CD4-positive, alpha-beta T cell (primary cell): Measurements from ENCODE around the gene TAT. TPM values are rescaled to one million over a fixed set of nuclear protein-coding genes. Genes with fewer than 3 reads are reported as not detected.

Experiments
- ATAC-seq: fragments of 200-7000 bp; cut with Tn5 transposase; one replicate; pipeline ENCODE4 v1.10.0; 2022; ENCODE audit warnings: mild to moderate bottlenecking; ENCODE audit not compliant: poor library complexity
- CTCF ChIA-PET: fragments of 350-600 bp; sonication (Branson Sonifier 250); formaldehyde crosslinking; loops from one replicate; lab custom pipeline; 2021; ENCODE audit warnings: antibody characterized with exemption, inconsistent platforms; lab: Charles Lee
- POLR2A ChIA-PET: fragments of 350-600 bp; sonication (Branson Sonifier 250); formaldehyde crosslinking; loops from one replicate; lab custom pipeline; 2021; ENCODE audit warnings: antibody characterized with exemption, inconsistent platforms; lab: Charles Lee
- DNase-seq, 14 experiments: peaks; one replicate each; pipeline ENCODE4 v3.0.0-alpha.2; 2013 to 2020; ENCODE audit warnings: mixed read lengths in 2 of 14
- H3K27ac ChIP-seq, 2 donors: one replicate each; pipeline versions ENCODE4 v1.5.1 to v1.7.0; 2013; ENCODE audit warnings: low read length in 2 of 2, low read depth in 1 of 2, mild to moderate bottlenecking in 1 of 2
- H3K27me3 ChIP-seq, 2 experiments: 1 replicate in 1 of 2; 2 replicates in 1 of 2; pipeline versions ENCODE4 v1.6.1 to v1.7.0; 2013; ENCODE audit warnings: low read length in 2 of 2, control low read depth in 1 of 2, mild to moderate bottlenecking in 1 of 2, moderate library complexity in 1 of 2; ENCODE audit not compliant: insufficient read depth in 2 of 2, control insufficient read depth in 1 of 2
- H3K36me3 ChIP-seq: one replicate; pipeline ENCODE4 v1.6.1; 2013; ENCODE audit warnings: low read length, control low read depth; ENCODE audit not compliant: insufficient read depth
- H3K4me1 ChIP-seq: one replicate; pipeline ENCODE4 v1.6.1; 2013; ENCODE audit warnings: low read length, control low read depth; ENCODE audit not compliant: insufficient read depth
- H3K4me3 ChIP-seq: one replicate; pipeline ENCODE4 v1.5.1; 2013; ENCODE audit warnings: mild to moderate bottlenecking, low read length, moderate library complexity
- H3K9me3 ChIP-seq, 2 experiments: 1 replicate in 1 of 2; 2 replicates in 1 of 2; pipeline versions ENCODE4 v1.6.1 to v1.7.0; 2013; ENCODE audit warnings: low read length in 2 of 2, mild to moderate bottlenecking in 2 of 2, control low read depth in 1 of 2, moderate library complexity in 1 of 2; ENCODE audit not compliant: control insufficient read depth in 1 of 2, insufficient read depth in 1 of 2
- H3K27ac Mint-ChIP-seq: one replicate; pipeline ENCODE4 v1.8.0; 2020; ENCODE audit warnings: mixed read lengths
- H3K27me3 Mint-ChIP-seq: one replicate; pipeline ENCODE4 v1.8.0; 2021; ENCODE audit warnings: mixed read lengths
- H3K36me3 Mint-ChIP-seq: one replicate; pipeline ENCODE4 v1.8.0; 2021; ENCODE audit warnings: low read depth, mixed read lengths
- H3K4me1 Mint-ChIP-seq: one replicate; pipeline ENCODE4 v1.8.0; 2021; ENCODE audit warnings: low read depth, mixed read lengths
- H3K4me3 Mint-ChIP-seq: one replicate; pipeline ENCODE4 v1.8.0; 2020; ENCODE audit warnings: mild to moderate bottlenecking, mixed read lengths
- H3K9me3 Mint-ChIP-seq: one replicate; pipeline ENCODE4 v1.8.0; 2020; ENCODE audit warnings: mixed read lengths
- intact Hi-C, 2 experiments: fragments of 100-400 bp; cut with DNase I in 1 of 2; cut with micrococcal nuclease in 1 of 2; formaldehyde crosslinking; loops; one replicate each; pipeline versions ENCODE4 v1.15.1 to v1.9.0; 2023 to 2025; cut with DNase I, micrococcal nuclease
- total RNA-seq, 174 experiments: library from RNA in 2 of 174; stranded (reverse) in 2 of 174; gene quantifications; one replicate each; pipeline ENCODE4 v1.2.3 and lab custom pipeline; 2021 to 2026
- TF ChIP-seq, protein P1 (sequence below): fragments of 200-600 bp; IDR thresholded peaks from one replicate; pipeline ENCODE4 v1.8.0; 2022; ENCODE audit warnings: antibody characterized with exemption, mild to moderate bottlenecking

The TAT gene
- total RNA-seq, 2 experiments from 2014 or later = not detected

DNA sequence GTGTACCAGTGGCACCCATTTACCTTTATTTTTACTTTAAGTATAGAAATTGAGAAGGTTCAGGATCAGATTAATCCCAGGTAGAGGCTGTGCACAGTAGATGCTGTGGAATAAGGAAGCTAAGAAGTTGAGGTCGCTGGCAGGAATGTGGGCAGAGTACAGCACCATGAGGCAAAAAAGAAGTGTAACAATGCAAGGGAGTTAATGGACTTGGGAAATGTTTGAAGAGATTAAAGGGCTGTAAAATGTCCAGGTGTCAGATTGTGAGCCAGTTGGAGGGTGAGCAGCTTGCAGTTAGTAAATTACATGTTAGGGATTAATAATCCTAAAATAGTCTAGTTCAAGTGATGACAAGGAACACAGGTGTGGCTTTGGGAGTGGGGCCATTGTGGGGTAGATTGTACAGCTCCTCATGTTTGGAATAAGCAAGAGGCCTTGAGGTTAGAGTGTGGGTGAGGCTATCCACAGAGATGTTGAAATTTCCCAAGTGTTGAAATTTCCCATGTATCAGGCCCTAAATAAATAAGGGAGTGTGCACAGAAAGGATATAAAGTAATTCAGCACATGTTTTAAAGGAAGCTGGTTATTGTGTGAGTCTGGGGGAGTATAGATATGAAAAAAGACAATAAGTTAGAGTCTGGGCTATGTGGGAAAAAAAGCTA is 21.5 kb downstream of the TAT start:
- TF ChIP-seq, protein P1, sequence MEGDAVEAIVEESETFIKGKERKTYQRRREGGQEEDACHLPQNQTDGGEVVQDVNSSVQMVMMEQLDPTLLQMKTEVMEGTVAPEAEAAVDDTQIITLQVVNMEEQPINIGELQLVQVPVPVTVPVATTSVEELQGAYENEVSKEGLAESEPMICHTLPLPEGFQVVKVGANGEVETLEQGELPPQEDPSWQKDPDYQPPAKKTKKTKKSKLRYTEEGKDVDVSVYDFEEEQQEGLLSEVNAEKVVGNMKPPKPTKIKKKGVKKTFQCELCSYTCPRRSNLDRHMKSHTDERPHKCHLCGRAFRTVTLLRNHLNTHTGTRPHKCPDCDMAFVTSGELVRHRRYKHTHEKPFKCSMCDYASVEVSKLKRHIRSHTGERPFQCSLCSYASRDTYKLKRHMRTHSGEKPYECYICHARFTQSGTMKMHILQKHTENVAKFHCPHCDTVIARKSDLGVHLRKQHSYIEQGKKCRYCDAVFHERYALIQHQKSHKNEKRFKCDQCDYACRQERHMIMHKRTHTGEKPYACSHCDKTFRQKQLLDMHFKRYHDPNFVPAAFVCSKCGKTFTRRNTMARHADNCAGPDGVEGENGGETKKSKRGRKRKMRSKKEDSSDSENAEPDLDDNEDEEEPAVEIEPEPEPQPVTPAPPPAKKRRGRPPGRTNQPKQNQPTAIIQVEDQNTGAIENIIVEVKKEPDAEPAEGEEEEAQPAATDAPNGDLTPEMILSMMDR = no peak
- DNase-seq (no peak), ATAC-seq (no peak)
- CTCF ChIA-PET = interaction anchor here (1.0 kb wide), 1 partner anchor 142 kb away, joined by 3 read pairs; no protein-coding TSS in a partner anchor
- no peaks in the 10 kb centered on the region for H3K9me3 Mint-ChIP-seq
- H3K4me3 ChIP-seq = no peak overlapping the region
- no peaks in the 10 kb centered on the region for H3K4me1 ChIP-seq
- intact Hi-C loops = no loop called here
- no peaks in the 10 kb centered on the region for H3K36me3 ChIP-seq
- no peaks in the 10 kb centered on the region for H3K9me3 ChIP-seq
- H3K36me3 Mint-ChIP-seq = no peaks in the 10 kb centered on the region
- H3K27ac Mint-ChIP-seq = no peak overlapping the region
- H3K4me3 Mint-ChIP-seq = no peak overlapping the region
- H3K27me3 ChIP-seq = no peaks in the 10 kb centered on the region
- POLR2A ChIA-PET = interaction anchor here (1.7 kb wide), 1 partner anchor 10 kb away, joined by 9 read pairs; no protein-coding TSS in a partner anchor
- no peak overlapping the region for H3K27ac ChIP-seq
- H3K4me1 Mint-ChIP-seq = no peaks in the 10 kb centered on the region
- no peaks in the 10 kb centered on the region for H3K27me3 Mint-ChIP-seq

DNA sequence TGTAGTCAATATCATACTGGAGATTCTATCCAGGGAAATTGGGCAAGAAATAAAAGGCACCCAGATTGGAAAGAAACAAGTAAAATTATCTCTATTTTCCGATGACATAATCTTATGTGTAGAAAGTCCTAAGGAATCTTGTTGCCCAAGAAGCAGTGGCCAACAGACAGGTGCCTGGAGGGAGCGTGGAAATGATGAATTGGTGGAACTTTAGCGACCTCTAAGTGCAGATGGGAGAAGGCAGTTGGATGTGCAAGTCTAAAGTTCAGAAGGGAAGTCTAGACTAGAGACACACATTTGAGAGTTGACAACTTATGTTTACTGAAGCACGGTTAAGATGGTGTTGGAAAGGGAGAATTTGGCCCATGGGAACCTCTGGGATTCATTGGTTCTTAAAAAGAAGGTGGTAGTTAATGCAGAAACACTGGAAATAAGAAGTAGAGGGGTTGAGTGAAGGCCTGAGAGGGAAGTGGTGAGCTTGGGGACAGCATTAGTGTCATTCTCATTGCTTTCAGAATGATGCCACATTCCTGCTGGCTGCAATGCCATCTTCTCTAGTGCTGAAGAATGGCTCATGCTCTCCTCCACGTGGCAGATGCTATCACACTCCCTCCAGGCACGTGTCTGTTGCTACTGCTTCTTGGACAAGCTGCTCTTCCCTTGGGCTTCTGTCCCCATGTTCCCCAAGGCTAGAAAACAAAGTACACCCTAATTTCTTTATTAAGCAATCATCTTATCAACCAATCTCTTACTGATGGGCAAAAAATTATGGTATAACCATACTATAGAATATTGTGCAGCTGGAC is 24.0 kb downstream of the TAT start:
- no peaks in the 10 kb centered on the region for H3K36me3 ChIP-seq
- Mint-ChIP-seq H3K36me3 (no peaks in the 10 kb centered on the region), H3K27me3 (peaks cover 11% of the 10 kb centered on the region), H3K4me1 (no peaks in the 10 kb centered on the region), H3K27ac (no peak overlapping the region), H3K9me3 (no peaks in the 10 kb centered on the region), H3K4me3 (no peak overlapping the region)
- TF ChIP-seq, protein P1 = no peak
- ATAC-seq (no peak), DNase-seq (no peak)
- ChIA-PET CTCF (no interaction called here), POLR2A (no interaction called here)
- no peak overlapping the region for H3K4me3 ChIP-seq
- H3K9me3 ChIP-seq = no peaks in the 10 kb centered on the region
- H3K27me3 ChIP-seq = peaks cover 0 to 3% of the 10 kb centered on the region in 2 experiments
- H3K27ac ChIP-seq = no peak overlapping the region
- intact Hi-C loops = no loop called here
- no peaks in the 10 kb centered on the region for H3K4me1 ChIP-seq

DNA sequence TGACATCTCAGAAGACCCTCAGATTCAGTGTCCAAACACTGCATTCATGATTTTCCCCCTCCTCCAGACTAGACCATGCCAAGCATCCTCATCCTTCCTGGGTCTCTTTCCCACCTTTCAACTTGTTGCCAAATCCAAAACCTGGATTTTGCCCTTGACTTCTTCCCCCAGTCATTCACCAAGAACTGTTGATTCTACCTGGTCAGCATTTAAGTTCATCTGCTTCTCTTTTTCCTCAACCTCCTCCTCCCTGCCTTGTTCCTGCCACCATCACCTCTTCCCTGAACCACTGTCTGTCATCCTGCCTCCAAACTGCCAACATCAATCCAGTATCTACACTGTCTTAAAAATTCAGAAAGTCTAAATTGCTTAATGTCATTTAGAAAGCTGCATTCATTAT is 29.7 kb downstream of the TAT start:
- ATAC-seq (no peak), DNase-seq (no peak)
- Mint-ChIP-seq H3K4me1 (no peaks in the 10 kb centered on the region), H3K9me3 (no peaks in the 10 kb centered on the region), H3K27ac (no peak overlapping the region), H3K36me3 (no peaks in the 10 kb centered on the region), H3K4me3 (no peak overlapping the region), H3K27me3 (peaks cover 20% of the 10 kb centered on the region)
- H3K27ac ChIP-seq = no peak overlapping the region
- intact Hi-C loops = no loop called here
- H3K27me3 ChIP-seq = peaks cover 0 to 3% of the 10 kb centered on the region in 2 experiments
- ChIA-PET POLR2A (no interaction called here), CTCF (no interaction called here)
- no peak overlapping the region for H3K4me3 ChIP-seq
- peaks cover 3% of the 10 kb centered on the region for H3K4me1 ChIP-seq
- TF ChIP-seq, protein P1 = no peak
- no peaks in the 10 kb centered on the region for H3K36me3 ChIP-seq
- H3K9me3 ChIP-seq = no peaks in the 10 kb centered on the region
